Keratinocyte (primary cell): ENCODE data around the gene CMSS1.

Experiments
- CTCF ChIP-seq, 3 experiments: IDR thresholded peaks in 1 of 3; conservative IDR thresholded peaks in 1 of 3; optimal IDR thresholded peaks in 1 of 3; 2 replicates in 2 of 3; 3 replicates in 1 of 3; pipeline versions ENCODE3 to v1.5.1; 2011; ENCODE audit warnings: low read length in 3 of 3, mild to moderate bottlenecking in 3 of 3, moderate library complexity in 2 of 3, control low read depth in 1 of 3, inconsistent platforms in 1 of 3; ENCODE audit not compliant: insufficient read depth in 2 of 3; ENCODE audit errors: extremely low read depth in 1 of 3
- EZH2 ChIP-seq: IDR thresholded peaks from one replicate; pipeline ENCODE4 v1.6.1; 2012; ENCODE audit warnings: inconsistent platforms, mild to moderate bottlenecking, low read length, moderate library complexity

DNA sequence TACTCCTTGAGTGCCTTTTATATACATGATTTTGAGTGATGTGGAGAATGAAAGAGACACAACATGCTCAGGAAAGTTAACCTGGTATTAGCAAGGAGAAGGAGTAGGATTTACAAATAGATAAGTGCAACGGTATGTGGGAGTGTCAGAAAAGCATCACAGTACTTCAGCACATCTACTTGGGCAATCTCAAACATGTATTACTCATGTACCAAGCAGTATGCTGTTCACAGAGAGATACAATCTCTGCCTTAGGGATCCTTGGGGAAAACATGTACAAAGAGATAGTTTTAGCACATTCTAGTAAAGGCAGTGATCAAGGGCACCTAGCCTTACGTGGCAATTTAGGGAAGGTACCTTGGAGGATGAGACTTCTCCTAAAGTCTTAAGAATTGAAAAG, 150.1 kb downstream of the CMSS1 start:
- TF ChIP-seq CTCF (optimal IDR thresholded peaks at IDR 0.05 in 1 of 3, IDR thresholded peaks at IDR 0.05 in 1 of 3, conservative IDR thresholded peaks at IDR 0.05 in 1 of 3; ENCODE audit: extremely low read depth in 1 of 3, insufficient read depth in 2 of 3, low read length in 3 of 3) (no peak), EZH2 (no peak)
